Activated CD4-positive, alpha-beta T cell treated with anti-CD3 and anti-CD28 coated beads, Interleukin-10, Interleukin-2, amounts not matched to agents 100 ng/mL and 50 ng/mL, durations not matched to agents 16 hours and 8 hours (primary cell): ENCODE data around the gene ASB12.

ENCODE experiments used
- DNase-seq: peaks from one replicate; pipeline ENCODE4 v3.0.0-alpha.2; 2020

The ASB12 gene

DNA sequence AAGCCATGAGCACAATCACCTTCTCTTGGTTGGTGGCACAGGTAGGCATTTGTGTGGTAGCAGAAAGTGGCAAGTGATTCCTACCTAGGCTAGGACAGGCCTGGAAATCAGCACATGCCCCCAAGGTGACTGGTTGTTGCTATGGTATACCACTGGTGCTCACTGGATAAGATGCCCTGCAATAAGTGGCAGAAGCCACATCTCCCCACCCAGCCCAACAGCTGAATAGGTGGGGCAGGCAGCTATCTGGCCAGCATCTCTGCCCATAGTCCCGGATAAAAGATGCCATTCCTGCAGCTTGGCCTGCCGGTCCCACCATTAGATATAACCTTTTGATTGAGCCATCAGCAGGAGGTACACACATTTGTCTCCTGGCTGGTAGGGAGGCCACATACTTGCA, 46.0 kb downstream of the ASB12 start:
- no peak for DNase-seq

- DNase-seq: no peak
These were observed 48.2 kb downstream of the ASB12 start for GRCh38 chrX:64182208-64182607.

- DNase-seq: no peak
These were observed 53.5 kb downstream of the ASB12 start for GRCh38 chrX:64176876-64177275.
